ENCODE data around the gene PRKAR1B. TPM values are rescaled to one million over a fixed set of nuclear protein-coding genes. Genes with fewer than 3 reads are reported as not detected.
"Not testable (repeated sequence)": the region's sequence is repeated elsewhere in the genome, so short reads cannot be mapped to it uniquely, and the experiment has no call there.

The PRKAR1B gene
- total RNA-seq, 1 experiment from 2014 or later, result 62.0 TPM

DNA sequence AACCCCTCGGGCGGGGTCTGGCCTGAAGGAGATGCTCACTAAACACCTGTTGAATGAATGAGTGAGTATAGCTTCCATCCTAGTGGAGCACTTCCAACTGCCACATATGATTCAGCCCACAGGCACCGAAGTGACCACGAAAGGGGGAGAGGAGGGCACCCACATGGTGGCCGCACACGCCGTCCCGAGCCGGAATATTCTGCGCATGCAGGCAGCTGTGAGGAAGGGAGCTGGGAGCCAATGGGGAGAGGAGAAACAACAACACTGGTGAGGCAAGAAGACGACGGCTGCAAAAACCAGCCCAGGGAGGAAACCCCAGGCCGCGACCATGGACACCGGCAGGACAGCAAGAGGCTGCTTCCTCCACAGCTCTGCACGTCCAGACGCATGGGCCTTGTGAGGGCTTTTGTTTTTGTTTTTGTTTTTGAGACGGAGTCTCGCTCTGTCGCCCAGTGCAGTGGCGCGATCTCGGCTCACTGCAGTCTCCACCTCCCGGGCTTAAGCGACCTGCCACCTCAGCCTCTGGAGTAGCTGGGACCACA lies 67.7 kb downstream of the PRKAR1B start:
- CTCF ChIA-PET, result no interaction called here
- peak; percentile 27; the same call in 1 of the 2 replicates for ATAC-seq

DNA sequence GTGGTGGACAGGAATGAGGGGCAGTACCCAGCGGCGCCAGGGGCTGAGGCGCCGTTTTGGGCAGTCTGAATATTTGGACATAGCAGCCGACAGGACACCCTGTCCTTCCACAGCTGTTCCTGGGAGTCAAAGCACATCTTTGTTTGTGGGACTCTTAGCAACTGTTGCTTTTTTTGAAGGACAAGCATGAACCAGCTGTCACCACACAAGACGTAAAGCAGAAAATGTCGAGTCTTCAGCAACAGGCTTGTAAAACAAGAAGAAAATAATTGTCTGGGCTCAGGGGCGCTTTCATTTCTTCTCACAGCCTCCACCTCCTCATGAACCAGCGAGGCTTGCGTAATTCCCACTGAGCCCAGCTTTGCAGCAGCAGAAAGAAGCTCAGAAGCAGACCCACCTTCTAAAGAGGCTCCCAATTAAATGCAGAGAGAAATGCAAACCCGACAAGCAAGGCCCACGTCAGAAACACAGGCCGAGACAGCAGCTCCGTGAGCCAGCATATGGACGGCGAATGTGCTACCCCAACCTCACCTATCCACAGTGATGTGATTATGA lies 69.4 kb downstream of the PRKAR1B start:
- H3K9me3 ChIP-seq (ENCODE audit: control insufficient read depth, insufficient read depth, low read depth, low read length), result no peaks in the 10 kb centered on the region
- ChIA-PET CTCF (interaction anchor here (1.2 kb wide), 1 partner anchor 119 kb away, joined by 4 read pairs; no protein-coding TSS in a partner anchor), POLR2A (interaction anchor here (0.7 kb wide), 1 partner anchor 111 kb away, joined by 4 read pairs; no protein-coding TSS in a partner anchor)
- no TSS peak for BruUV-seq (replicated peaks)
- no peak overlapping the region for H3K27ac ChIP-seq (ENCODE audit: low read length)
- TF ChIP-seq, protein P1, sequence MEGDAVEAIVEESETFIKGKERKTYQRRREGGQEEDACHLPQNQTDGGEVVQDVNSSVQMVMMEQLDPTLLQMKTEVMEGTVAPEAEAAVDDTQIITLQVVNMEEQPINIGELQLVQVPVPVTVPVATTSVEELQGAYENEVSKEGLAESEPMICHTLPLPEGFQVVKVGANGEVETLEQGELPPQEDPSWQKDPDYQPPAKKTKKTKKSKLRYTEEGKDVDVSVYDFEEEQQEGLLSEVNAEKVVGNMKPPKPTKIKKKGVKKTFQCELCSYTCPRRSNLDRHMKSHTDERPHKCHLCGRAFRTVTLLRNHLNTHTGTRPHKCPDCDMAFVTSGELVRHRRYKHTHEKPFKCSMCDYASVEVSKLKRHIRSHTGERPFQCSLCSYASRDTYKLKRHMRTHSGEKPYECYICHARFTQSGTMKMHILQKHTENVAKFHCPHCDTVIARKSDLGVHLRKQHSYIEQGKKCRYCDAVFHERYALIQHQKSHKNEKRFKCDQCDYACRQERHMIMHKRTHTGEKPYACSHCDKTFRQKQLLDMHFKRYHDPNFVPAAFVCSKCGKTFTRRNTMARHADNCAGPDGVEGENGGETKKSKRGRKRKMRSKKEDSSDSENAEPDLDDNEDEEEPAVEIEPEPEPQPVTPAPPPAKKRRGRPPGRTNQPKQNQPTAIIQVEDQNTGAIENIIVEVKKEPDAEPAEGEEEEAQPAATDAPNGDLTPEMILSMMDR (IDR thresholded peaks at IDR 0.05), result no peak
- TF ChIP-seq, protein P2, sequence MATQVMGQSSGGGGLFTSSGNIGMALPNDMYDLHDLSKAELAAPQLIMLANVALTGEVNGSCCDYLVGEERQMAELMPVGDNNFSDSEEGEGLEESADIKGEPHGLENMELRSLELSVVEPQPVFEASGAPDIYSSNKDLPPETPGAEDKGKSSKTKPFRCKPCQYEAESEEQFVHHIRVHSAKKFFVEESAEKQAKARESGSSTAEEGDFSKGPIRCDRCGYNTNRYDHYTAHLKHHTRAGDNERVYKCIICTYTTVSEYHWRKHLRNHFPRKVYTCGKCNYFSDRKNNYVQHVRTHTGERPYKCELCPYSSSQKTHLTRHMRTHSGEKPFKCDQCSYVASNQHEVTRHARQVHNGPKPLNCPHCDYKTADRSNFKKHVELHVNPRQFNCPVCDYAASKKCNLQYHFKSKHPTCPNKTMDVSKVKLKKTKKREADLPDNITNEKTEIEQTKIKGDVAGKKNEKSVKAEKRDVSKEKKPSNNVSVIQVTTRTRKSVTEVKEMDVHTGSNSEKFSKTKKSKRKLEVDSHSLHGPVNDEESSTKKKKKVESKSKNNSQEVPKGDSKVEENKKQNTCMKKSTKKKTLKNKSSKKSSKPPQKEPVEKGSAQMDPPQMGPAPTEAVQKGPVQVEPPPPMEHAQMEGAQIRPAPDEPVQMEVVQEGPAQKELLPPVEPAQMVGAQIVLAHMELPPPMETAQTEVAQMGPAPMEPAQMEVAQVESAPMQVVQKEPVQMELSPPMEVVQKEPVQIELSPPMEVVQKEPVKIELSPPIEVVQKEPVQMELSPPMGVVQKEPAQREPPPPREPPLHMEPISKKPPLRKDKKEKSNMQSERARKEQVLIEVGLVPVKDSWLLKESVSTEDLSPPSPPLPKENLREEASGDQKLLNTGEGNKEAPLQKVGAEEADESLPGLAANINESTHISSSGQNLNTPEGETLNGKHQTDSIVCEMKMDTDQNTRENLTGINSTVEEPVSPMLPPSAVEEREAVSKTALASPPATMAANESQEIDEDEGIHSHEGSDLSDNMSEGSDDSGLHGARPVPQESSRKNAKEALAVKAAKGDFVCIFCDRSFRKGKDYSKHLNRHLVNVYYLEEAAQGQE (IDR thresholded peaks at IDR 0.05; ENCODE audit: insufficient read depth in 1 of 2, low read depth in 2 of 2, low read length in 1 of 2), result no peak
- no peak for TF ChIP-seq POLR2AphosphoS5 (IDR thresholded peaks at IDR 0.05; ENCODE audit: low read depth, low read length)
- no peak for TF ChIP-seq SIN3A (IDR thresholded peaks at IDR 0.05; ENCODE audit: borderline replicate concordance, insufficient read depth, low read depth, low read length)
- TF ChIP-seq TCF7L2 (IDR thresholded peaks at IDR 0.05; ENCODE audit: low read depth, low read length), result no peak
- DNase-seq (ENCODE audit: low read depth, low spot score) (no peak), ATAC-seq (peak; percentile 63)
- H3K36me3 ChIP-seq (ENCODE audit: control insufficient read depth, insufficient read depth, low read length), result no peaks in the 10 kb centered on the region
- intact Hi-C loops (cut with micrococcal nuclease; ENCODE audit: unreplicated experiment) (no loop called here), in situ Hi-C loops (cut with HindIII; ENCODE audit: low pct_unique_long_range_greater_than_20kb, low sequenced_read_pairs) (no loop called here)
- H3K27me3 ChIP-seq (ENCODE audit: control insufficient read depth, insufficient read depth, low read length), result no peaks in the 10 kb centered on the region
- no peaks in the 10 kb centered on the region for H3K4me1 ChIP-seq (ENCODE audit: control insufficient read depth, insufficient read depth, low read length)
- no peak overlapping the region for H3K4me3 ChIP-seq (ENCODE audit: low read depth in 2 of 2, low read length in 2 of 2)

More for the DNA sequence above, 67.7 kb downstream of the PRKAR1B start:
- no peaks in the 10 kb centered on the region for H3K36me3 ChIP-seq (ENCODE audit: control insufficient read depth, insufficient read depth, low read length)
- DNase-seq (ENCODE audit: low read depth, low spot score), result no peak
- in situ Hi-C loops (cut with HindIII; ENCODE audit: low pct_unique_long_range_greater_than_20kb, low sequenced_read_pairs) (no loop called here), intact Hi-C loops (cut with micrococcal nuclease; ENCODE audit: unreplicated experiment) (no loop called here)
- no peaks in the 10 kb centered on the region for H3K27me3 ChIP-seq (ENCODE audit: control insufficient read depth, insufficient read depth, low read length)
- H3K9me3 ChIP-seq (ENCODE audit: control insufficient read depth, insufficient read depth, low read depth, low read length), result no peaks in the 10 kb centered on the region
- H3K4me1 ChIP-seq (ENCODE audit: control insufficient read depth, insufficient read depth, low read length), result no peaks in the 10 kb centered on the region
- no peak overlapping the region for H3K27ac ChIP-seq (ENCODE audit: low read length)
- POLR2A ChIA-PET, result interaction anchor here (0.7 kb wide), 1 partner anchor 18 kb away, joined by 6 read pairs; no protein-coding TSS in a partner anchor
- no TSS peak for BruUV-seq (replicated peaks)
- H3K4me3 ChIP-seq (ENCODE audit: low read depth in 2 of 2, low read length in 2 of 2), result no peak overlapping the region
- no peak for TF ChIP-seq TCF7L2 (IDR thresholded peaks at IDR 0.05; ENCODE audit: low read depth, low read length)
- TF ChIP-seq, protein P2 (IDR thresholded peaks at IDR 0.05; ENCODE audit: insufficient read depth in 1 of 2, low read depth in 2 of 2, low read length in 1 of 2), result no peak
- no peak for TF ChIP-seq POLR2AphosphoS5 (IDR thresholded peaks at IDR 0.05; ENCODE audit: low read depth, low read length)
- TF ChIP-seq SIN3A (IDR thresholded peaks at IDR 0.05; ENCODE audit: borderline replicate concordance, insufficient read depth, low read depth, low read length), result no peak
- TF ChIP-seq, protein P1 (IDR thresholded peaks at IDR 0.05), result no peak

DNA sequence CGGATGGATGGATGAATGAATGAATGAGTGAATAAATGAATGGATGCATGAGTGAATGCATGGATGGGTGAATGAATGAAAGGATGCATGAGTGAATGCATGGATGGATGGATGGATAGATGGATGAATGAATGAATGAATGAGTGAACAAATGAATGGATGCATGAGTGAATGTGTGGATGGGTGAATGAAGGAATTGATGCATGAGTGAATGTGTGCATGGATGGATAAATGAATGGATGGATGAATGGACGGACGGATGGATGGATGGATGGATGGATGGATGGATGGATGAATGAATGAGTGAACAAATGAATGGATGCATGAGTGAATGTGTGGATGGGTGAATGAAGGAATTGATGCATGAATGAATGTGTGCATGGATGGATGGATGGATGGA lies 70.1 kb downstream of the PRKAR1B start:
- H3K36me3 ChIP-seq (ENCODE audit: control insufficient read depth, insufficient read depth, low read length); BruUV-seq (replicated peaks); H3K27me3 ChIP-seq (ENCODE audit: control insufficient read depth, insufficient read depth, low read length); H3K27ac ChIP-seq (ENCODE audit: low read length); ATAC-seq; DNase-seq (ENCODE audit: low read depth, low spot score); H3K4me3 ChIP-seq (ENCODE audit: low read depth in 2 of 2, low read length in 2 of 2); H3K9me3 ChIP-seq (ENCODE audit: control insufficient read depth, insufficient read depth, low read depth, low read length); H3K4me1 ChIP-seq (ENCODE audit: control insufficient read depth, insufficient read depth, low read length); POLR2A ChIA-PET; intact Hi-C loops (cut with micrococcal nuclease; ENCODE audit: unreplicated experiment); in situ Hi-C loops (cut with HindIII; ENCODE audit: low pct_unique_long_range_greater_than_20kb, low sequenced_read_pairs): not testable (repeated sequence)
- CTCF ChIA-PET, result interaction anchor here (1.2 kb wide), 1 partner anchor 119 kb away, joined by 4 read pairs; no protein-coding TSS in a partner anchor
